Measurements from ENCODE around the gene TNRC18.
A peak's percentile ranks its signal among the peaks of the same experiment; 100 is the strongest.

Gene TNRC18

GRCh38 chr7:5359344-5359743 lies 64.3 kb downstream of the TNRC18 start:
- Histone ChIP-seq H3K27ac (no peak overlapping the region), H3K4me2 (no peak overlapping the region), H2AFZ (ENCODE audit: low read depth) (no peak overlapping the region), H3K9ac (no peak overlapping the region), H3K27me3 (ENCODE audit: insufficient read depth, low read depth) (no peaks in the 10 kb centered on the region), H3K36me3 (ENCODE audit: insufficient read depth) (peaks cover 3% of the 10 kb centered on the region; the same call in 1 of the 2 replicates), H3K4me3 (IDR thresholded peaks at IDR 0.05; ENCODE audit: insufficient read depth, low read depth, low read length) (no peak overlapping the region), H3K4me1 (ENCODE audit: low read depth, poor library complexity, severe bottlenecking) (peaks cover 19% of the 10 kb centered on the region), H4K20me1 (ENCODE audit: insufficient read depth) (no peaks in the 10 kb centered on the region), H3K79me2 (ENCODE audit: insufficient read depth, low read depth) (no peaks in the 10 kb centered on the region)
- no peak for TF ChIP-seq CTCF (conservative IDR thresholded peaks at IDR 0.05; ENCODE audit: low read depth, low read length)

- peaks cover 3% of the 10 kb centered on the region; the same call in 1 of the 2 replicates for H3K36me3 ChIP-seq (ENCODE audit: insufficient read depth)
- H2AFZ ChIP-seq (ENCODE audit: low read depth): no peak overlapping the region
- no peak overlapping the region for H3K4me3 ChIP-seq (IDR thresholded peaks at IDR 0.05; ENCODE audit: insufficient read depth, low read depth, low read length)
- no peaks in the 10 kb centered on the region for H4K20me1 ChIP-seq (ENCODE audit: insufficient read depth)
- no peak overlapping the region for H3K27ac ChIP-seq
- no peaks in the 10 kb centered on the region for H3K27me3 ChIP-seq (ENCODE audit: insufficient read depth, low read depth)
- TF ChIP-seq CTCF (conservative IDR thresholded peaks at IDR 0.05; ENCODE audit: low read depth, low read length): no peak
- no peak overlapping the region for H3K9ac ChIP-seq
- peaks cover 33% of the 10 kb centered on the region for H3K4me1 ChIP-seq (ENCODE audit: low read depth, poor library complexity, severe bottlenecking)
- peaks cover 9% of the 10 kb centered on the region; the same call in 1 of the 2 replicates for H3K79me2 ChIP-seq (ENCODE audit: insufficient read depth, low read depth)
- no peak overlapping the region for H3K4me2 ChIP-seq
Observed at GRCh38 chr7:5357951-5358350, 65.7 kb downstream of the TNRC18 start.

GRCh38 chr7:5356751-5357119 lies 66.9 kb downstream of the TNRC18 start:
- H3K4me3 ChIP-seq (IDR thresholded peaks at IDR 0.05; ENCODE audit: insufficient read depth, low read depth, low read length): no peak overlapping the region
- no peak overlapping the region for H2AFZ ChIP-seq (ENCODE audit: low read depth)
- no peaks in the 10 kb centered on the region for H4K20me1 ChIP-seq (ENCODE audit: insufficient read depth)
- TF ChIP-seq CTCF (conservative IDR thresholded peaks at IDR 0.05; ENCODE audit: low read depth, low read length): no peak
- peaks cover 3% of the 10 kb centered on the region; the same call in 1 of the 2 replicates for H3K36me3 ChIP-seq (ENCODE audit: insufficient read depth)
- no peak overlapping the region for H3K4me2 ChIP-seq
- H3K4me1 ChIP-seq (ENCODE audit: low read depth, poor library complexity, severe bottlenecking): peaks cover 38% of the 10 kb centered on the region
- H3K9ac ChIP-seq: no peak overlapping the region
- H3K79me2 ChIP-seq (ENCODE audit: insufficient read depth, low read depth): peaks cover 17% of the 10 kb centered on the region; the same call in 1 of the 2 replicates
- no peaks in the 10 kb centered on the region for H3K27me3 ChIP-seq (ENCODE audit: insufficient read depth, low read depth)
- H3K27ac ChIP-seq: no peak overlapping the region

- peaks cover 3% of the 10 kb centered on the region; the same call in 1 of the 2 replicates for H3K36me3 ChIP-seq (ENCODE audit: insufficient read depth)
- peak overlapping the region; percentile 17; the same call in 1 of the 2 replicates for H3K9ac ChIP-seq
- H2AFZ ChIP-seq (ENCODE audit: low read depth): peak overlapping the region; percentile 21; the same call in 1 of the 2 replicates
- H3K4me1 ChIP-seq (ENCODE audit: low read depth, poor library complexity, severe bottlenecking): peaks cover 38% of the 10 kb centered on the region
- TF ChIP-seq CTCF (conservative IDR thresholded peaks at IDR 0.05; ENCODE audit: low read depth, low read length): no peak
- no peaks in the 10 kb centered on the region for H3K27me3 ChIP-seq (ENCODE audit: insufficient read depth, low read depth)
- H3K4me3 ChIP-seq (IDR thresholded peaks at IDR 0.05; ENCODE audit: insufficient read depth, low read depth, low read length): no peak overlapping the region
- H3K27ac ChIP-seq: peak overlapping the region; percentile 63
- peaks cover 17% of the 10 kb centered on the region; the same call in 1 of the 2 replicates for H3K79me2 ChIP-seq (ENCODE audit: insufficient read depth, low read depth)
- H4K20me1 ChIP-seq (ENCODE audit: insufficient read depth): no peaks in the 10 kb centered on the region
- H3K4me2 ChIP-seq: peak overlapping the region; percentile 64
Observed at GRCh38 chr7:5354460-5355232, 69.0 kb downstream of the TNRC18 start.

Data from KMS-11 (cell line).